NCI-H446 (cell line): ENCODE measurements around the gene RAPGEF1.
A peak's percentile ranks its signal among the peaks of the same experiment; 100 is the strongest.

Experiments used
- DNase-seq, 2 experiments: peaks; one replicate each; lab custom pipeline; 2025; lab: John Stamatoyannopoulos, UW

The RAPGEF1 gene

GRCh38 chr9:131642496-131643083 lies 97.3 kb downstream of the RAPGEF1 start:
- DNase-seq, result no peak

DNA sequence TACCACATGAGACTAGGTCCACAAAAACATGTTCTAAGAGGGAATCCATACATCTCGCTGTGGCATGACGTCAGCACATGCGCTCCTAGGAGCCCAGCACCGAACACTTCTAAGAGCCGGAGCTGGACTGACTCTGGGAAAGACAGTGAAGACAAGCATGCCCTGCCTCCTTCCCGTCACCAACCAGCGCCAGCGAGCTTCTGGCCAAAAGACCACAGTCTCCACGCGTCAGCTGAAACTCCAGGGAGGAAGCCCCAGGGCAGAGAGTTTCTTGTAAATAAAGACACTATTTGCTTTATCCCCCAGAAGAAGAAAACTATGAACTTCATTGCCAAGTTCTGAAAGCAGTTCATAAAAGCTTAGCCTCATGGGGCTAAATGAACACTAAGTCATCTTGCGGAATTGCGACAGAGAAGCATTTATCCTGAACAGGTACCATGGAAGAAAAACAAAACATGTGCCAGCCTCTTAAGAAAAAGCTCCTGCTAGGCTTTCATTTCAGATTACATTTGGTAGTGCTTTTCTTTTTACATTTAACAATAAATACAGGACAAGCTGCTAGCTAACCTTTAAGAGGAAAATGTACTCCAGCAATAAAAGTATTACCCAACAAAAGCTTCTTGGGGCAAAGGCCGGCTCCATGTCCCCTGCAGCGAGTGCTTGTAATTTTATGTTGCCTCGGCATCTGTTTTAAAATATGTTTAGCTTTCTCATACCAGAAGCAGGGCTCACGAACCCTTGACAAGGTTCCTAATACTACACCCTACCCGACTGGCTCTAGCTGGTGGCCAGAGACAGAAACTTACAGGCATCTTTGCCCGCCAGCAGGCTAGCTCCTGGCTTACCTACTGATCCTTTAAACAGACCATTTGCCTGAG lies 98.0 kb downstream of the RAPGEF1 start:
- no peak for DNase-seq

DNA sequence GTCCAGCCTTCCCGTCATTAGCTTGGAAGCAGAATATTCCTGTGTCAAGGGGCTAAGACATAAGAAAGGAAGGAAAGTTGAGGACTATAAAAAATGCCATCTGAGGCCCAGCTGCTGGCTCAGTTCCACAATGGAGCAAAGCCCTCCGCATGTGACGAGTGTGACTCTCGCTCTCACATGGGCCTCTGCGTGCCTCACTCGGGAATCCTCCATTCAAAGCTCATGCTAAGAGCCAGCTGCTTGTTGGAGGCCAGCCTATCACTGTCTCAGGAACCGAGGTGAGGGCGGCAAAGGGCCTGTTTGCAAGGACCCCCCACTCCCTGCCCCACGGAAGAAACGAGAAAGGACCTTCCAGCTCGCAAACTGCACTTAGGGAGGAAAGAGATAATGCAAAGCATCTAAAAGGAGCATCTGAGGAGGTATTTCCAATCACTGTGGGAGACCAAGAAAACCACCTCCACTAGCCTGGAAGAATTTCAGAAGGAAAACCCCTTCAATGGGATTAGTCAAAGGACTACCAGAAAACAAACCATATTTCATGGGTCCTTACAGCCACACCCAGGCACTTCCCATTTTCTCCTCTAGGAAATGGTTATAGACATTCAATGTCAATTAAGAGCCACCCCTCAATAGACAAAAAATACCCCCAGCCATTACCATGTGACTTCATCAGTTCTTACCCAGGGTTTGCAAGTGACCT lies 99.3 kb downstream of the RAPGEF1 start:
- no peak for DNase-seq

- DNase-seq, result no peak
Measured at GRCh38 chr9:131639769-131640437, 100.0 kb downstream of the RAPGEF1 start.

GRCh38 chr9:131636593-131636992 lies 103.3 kb downstream of the RAPGEF1 start:
- DNase-seq, result no peak

DNA sequence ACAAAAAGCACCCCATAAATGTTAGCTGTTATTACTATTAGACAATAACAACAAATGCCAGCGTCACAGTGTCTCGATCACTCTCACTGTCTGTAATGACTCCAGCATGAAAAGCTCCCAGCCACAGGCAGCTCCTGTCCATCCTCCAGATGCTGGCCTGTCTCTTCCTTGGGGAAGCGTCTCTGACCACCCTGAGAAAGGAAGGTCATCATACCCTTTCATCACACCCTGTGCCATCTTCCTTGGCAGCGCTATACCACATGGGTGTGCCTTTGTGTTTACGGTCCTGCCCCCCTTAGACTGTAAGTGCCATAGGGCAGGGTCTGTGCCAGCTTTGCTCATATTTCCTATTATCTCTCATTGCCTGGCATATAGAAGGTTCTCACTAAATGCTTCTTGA lies 104.0 kb downstream of the RAPGEF1 start:
- no peak for DNase-seq

- peak in 1 of 2 experiments; percentile 9 for DNase-seq
Measured at GRCh38 chr9:131635285-131635684, 104.6 kb downstream of the RAPGEF1 start.

GRCh38 chr9:131633491-131634031 lies 106.3 kb downstream of the RAPGEF1 start:
- no peak for DNase-seq

GRCh38 chr9:131631306-131631705 lies 108.6 kb downstream of the RAPGEF1 start:
- DNase-seq, result no peak

DNA sequence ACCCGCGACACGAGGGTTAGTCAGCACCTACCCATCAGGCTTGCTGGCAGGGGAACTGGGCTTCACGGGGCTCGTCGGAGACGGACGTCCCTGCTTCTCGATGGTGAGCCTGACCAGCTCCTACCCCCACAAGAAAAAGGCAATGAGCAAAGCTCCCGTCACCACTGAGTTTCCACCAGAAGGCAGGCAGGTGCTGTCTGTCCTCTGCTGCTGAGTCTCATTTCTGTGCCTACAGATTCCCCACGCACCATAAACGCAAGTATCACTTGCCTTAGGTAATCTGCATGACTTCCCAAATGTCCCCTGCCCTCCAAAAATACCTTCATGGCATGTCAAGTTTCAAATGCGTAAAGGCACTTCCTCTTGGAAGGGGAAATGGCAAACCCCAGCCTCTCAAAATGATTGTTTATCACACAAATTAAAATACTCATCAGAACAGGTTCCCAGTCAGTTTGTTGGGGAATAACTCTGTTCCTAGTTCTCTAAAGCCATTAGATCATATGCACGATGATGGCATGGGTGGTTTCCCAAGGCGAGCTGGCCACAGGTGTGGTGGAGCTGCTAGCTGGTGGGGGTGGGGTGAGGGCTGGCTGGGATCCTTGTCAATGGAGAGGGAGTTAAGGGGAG lies 109.6 kb downstream of the RAPGEF1 start:
- no peak for DNase-seq

GRCh38 chr9:131629825-131630204 lies 110.1 kb downstream of the RAPGEF1 start:
- no peak for DNase-seq

GRCh38 chr9:131629226-131629500 lies 110.7 kb downstream of the RAPGEF1 start:
- no peak for DNase-seq

DNA sequence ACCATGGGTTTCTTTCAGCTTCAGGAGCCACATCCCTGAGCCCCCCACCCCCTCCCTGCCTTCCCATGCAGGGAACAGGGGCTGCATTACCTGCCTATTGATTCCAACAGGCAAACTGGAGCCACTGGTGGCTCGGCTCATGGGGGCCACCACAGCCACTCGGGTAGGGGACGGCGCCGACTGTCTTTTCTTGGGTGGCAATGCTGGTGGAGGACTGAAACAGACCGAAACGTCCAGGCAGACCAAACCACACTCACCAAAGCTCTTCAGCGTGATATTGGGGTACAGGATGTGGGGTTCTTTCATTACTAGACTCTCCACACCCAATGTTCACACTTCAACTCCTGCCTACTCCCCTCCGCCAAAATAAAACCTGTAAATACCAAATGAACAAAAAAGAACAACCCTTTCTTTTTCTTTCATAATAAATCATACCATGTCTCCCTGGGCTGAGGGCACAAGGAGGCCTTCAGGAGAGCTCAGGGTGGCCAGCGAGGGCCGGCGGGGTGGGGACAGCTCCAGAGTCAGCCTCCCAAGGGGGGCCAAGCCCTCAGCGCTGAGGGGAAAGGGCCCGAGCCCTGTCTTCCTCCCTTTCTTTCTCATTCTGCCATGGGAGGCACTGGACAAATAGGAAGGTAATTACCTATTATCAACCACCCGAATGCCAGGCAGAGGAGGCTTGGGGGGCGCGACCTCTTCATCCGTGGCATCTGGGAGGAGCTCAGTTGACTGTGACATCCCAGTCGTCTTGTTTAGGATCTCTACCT lies 111.2 kb downstream of the RAPGEF1 start:
- DNase-seq, result no peak

- DNase-seq, result no peak
Measured at GRCh38 chr9:131627648-131628458, 112.0 kb downstream of the RAPGEF1 start.

DNA sequence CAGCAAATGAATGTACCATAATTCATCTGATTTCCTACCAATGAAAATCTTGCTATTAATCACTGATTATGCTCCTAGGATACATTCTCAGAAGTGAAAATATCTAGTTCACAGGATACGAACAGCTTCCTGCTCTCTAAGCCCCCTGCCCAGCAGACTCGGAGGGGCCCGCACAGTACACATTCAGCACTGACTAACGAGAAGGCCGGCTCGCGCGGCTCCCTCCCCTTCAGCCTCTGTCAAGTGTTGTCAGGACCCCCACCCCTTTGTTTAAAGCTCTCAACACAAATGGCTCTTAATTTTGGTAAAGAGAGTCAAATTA lies 112.6 kb downstream of the RAPGEF1 start:
- DNase-seq, result no peak

- DNase-seq, result peak in 1 of 2 experiments; percentile 16
Measured at GRCh38 chr9:131625790-131626670, 113.8 kb downstream of the RAPGEF1 start.

DNA sequence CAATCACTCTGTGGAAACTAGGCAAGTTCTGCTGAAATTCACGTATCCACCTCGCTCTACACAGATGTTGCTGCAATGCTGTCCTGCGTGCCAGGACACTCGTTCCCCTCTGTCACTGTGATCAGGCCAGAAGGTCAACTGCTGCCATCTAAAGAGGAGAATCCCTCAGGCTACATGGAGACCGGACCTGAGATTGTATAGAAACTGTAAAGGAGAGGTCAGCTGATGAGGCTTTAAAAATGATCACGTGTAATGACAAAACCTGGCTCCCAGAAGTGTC lies 114.4 kb downstream of the RAPGEF1 start:
- no peak for DNase-seq

GRCh38 chr9:131624636-131625507 lies 115.0 kb downstream of the RAPGEF1 start:
- peak; percentile 71 to 80 for DNase-seq
